H1 (cell line): ENCODE data around the gene HES1.

Source experiments
- EP300 ChIP-seq, 2 experiments: IDR thresholded peaks; 1 replicate in 1 of 2; 2 replicates in 1 of 2; pipeline ENCODE4 v1.6.1; 2011 to 2012; ENCODE audit warnings: low read depth in 2 of 2, low read length in 2 of 2, mild to moderate bottlenecking in 2 of 2, borderline replicate concordance in 1 of 2, inconsistent platforms in 1 of 2, moderate library complexity in 1 of 2
- POLR2A ChIP-seq, 2 experiments: IDR thresholded peaks; 1 replicate in 1 of 2; 2 replicates in 1 of 2; pipeline ENCODE4 v1.6.1; 2011; ENCODE audit warnings: low read depth in 2 of 2, low read length in 2 of 2, mild to moderate bottlenecking in 2 of 2; ENCODE audit errors: control extremely low read depth in 1 of 2
- POLR2AphosphoS5 ChIP-seq: IDR thresholded peaks from 2 replicates; pipeline ENCODE4 v1.6.1; 2011; ENCODE audit warnings: low read depth, low read length
- RFX5 ChIP-seq: IDR thresholded peaks from 2 replicates; pipeline ENCODE4 v1.6.1; 2011; ENCODE audit warnings: low read depth, low read length, improper control_type of control experiment, borderline replicate concordance
- YY1 ChIP-seq: IDR thresholded peaks from 2 replicates; pipeline ENCODE4 v1.6.1; 2011; ENCODE audit warnings: low read depth, mild to moderate bottlenecking, low read length

DNA sequence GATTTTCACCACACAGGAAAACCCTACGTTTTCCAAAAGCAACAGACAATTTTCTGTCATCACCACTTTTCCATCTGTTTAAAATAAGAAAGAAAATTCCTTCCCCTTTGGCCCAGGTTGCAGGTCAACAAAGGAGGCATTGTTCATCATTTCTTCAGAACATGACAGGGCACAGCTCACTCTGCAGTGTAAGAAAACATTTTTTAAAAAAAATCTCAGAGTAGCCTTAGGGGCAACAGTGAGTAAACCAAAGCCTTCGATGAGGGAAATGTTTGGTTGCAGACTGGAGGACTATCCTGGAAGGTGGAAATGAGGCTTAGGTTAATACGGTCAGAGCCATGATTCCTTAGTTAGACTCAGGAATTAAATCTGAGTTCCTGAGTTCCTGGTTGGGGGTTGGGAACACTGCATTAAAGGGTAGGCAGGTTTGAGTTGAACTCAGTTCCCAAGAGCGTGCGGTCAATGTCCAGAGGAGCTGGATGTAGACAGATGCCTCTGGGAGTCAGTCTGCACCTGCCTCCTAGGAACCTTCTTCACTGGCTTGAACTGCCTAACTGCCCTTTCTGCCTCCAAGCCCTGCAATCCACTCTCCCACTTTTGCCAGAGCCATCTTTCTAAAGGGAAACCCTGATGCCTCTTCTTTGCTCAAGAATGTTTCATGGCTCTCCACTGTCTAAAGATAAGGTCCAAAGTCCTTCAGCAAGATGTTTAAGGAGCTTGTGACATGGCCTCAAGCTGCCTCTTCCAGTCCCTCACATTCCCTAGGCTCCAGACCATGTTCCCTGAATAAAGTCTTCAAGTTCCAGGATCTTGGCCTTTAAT is 3.3 kb upstream of the HES1 start:
- TF ChIP-seq YY1 (no peak), EP300 (IDR thresholded peaks at IDR 0.05; ENCODE audit: borderline replicate concordance in 1 of 2, low read depth in 2 of 2, low read length in 2 of 2) (no peak), POLR2AphosphoS5 (no peak), RFX5 (no peak), POLR2A (IDR thresholded peaks at IDR 0.05; ENCODE audit: control extremely low read depth in 1 of 2, low read depth in 2 of 2, low read length in 2 of 2) (0 out of 3 replicates have a peak, but pooled peaks of 1 of the 2 experiments have one; percentile 30)
